ENCODE measurements around the gene BRPF1.

BRPF1 gene

GRCh38 chr3:9731206-9732079, at the start of gene BRPF1:
Gene BRPF1 (plus strand): TSS chr3:9731735. CDS start chr3:9734141, 2,406 bp downstream.
- DNase-seq (ENCODE audit: low read depth in 2 of 2), result peak; percentile 98 to 99

DNA sequence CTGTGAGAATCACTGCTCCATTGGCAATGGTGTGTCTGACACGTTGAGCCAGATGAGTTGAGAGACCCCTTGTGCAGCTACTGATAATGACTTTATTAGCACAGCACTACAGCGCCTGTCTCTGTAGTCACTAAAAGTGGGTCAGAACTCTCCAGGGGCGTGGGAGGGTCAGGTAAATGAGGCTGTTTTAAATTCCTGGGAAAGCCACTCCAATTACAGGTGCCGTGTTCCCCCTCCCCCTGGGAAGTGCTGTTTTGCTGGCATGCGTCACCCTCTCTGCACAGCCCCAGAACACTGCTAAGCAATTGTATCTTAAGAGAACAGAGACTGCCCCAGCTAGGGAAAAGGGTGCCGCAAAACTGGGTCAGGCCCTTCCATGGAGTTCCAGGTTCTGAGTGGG, 49.4 kb upstream of the BRPF1 start:
- no peak for DNase-seq (ENCODE audit: low read depth in 2 of 2)

- no peak for DNase-seq (ENCODE audit: low read depth in 2 of 2)
These were observed 48.1 kb upstream of the BRPF1 start for GRCh38 chr3:9683426-9683825.

DNA sequence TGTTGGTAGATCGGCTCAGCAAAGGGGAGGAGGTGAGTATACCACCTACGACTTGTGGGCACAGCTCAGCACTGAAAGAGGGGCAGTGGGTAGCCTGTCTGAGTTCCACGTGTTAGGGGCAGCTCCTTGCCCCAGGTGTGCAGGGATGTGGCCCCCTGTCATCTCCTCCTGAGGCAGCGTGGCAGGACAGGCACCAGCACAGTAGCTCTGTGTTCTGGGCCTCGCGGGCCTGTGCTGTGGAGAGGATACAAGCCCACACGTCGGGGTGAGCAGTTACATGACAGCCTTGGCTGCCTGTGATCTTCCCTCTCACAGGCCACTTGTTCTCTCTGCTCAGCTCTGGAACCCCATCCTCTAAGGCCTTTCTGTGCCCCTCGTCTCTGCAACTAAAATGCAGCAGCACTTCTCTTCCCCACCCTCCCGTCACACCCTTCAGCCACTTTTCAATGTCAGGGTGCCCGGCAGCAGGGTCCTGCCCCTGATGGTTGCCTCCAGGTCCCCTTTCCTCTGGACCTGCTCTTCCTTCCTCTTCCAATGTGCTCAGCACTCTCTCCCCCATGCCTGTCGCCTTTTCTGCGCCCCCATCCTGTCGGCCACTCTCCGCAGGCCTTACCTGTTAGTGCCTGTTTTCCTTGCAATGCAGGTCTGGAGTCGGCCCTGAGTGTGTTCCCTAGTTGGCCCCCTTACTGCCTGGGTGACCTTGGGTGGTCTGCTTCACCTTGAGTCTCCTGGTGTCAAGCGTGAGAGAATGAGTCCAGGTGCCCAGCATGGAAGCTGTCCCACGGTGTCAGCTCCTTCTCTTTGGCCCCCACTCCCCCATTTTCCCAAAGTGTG, 46.1 kb upstream of the BRPF1 start:
- no peak for DNase-seq (ENCODE audit: low read depth in 2 of 2)

- DNase-seq (ENCODE audit: low read depth in 2 of 2), result no peak
These were observed 45.4 kb upstream of the BRPF1 start for GRCh38 chr3:9686050-9686550.

GRCh38 chr3:9686703-9687102, 44.8 kb upstream of the BRPF1 start:
- no peak for DNase-seq (ENCODE audit: low read depth in 2 of 2)

- DNase-seq (ENCODE audit: low read depth in 2 of 2), result no peak
These were observed 44.0 kb upstream of the BRPF1 start for GRCh38 chr3:9687514-9687913.

DNA sequence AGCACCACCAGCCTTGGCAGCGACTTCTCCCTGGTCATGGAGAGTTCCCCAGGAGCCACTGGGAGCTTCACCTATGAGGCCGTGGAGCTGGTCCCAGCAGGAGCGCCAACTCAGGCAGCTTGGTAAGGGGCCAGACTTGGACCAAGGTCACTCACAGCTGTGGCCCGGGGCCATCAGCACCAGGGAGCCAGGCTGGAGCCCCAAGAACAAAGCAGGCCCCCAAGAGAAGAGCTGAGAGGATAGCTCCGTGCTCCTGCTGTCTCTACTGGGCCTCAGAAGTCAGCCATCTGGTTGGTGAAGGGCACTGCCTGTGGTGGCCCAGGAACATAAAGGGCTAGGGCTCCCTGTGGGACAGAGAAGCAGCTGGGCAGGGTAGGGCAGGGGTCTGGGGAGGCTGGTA, 42.6 kb upstream of the BRPF1 start:
- no peak for DNase-seq (ENCODE audit: low read depth in 2 of 2)

DNA sequence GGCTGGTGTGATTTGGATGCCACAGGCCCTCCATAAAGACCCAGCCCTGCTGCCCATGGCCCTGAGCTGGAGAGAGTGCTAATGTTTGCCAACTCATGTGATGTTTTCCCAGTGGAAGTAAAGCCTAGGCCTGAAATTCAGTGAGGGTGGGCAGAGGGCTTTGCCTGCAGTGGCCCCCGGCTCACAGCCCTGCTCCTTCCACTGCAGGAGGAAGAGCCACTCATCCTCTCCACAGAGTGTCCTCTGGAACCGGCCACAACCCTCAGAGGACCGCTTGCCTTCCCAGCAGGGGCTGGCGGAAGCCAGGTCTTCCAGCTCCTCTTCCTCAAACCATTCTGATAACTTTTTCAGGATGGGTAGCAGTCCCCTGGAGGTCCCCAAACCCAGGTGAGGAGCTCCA, 41.8 kb upstream of the BRPF1 start:
- DNase-seq (ENCODE audit: low read depth in 2 of 2), result no peak

GRCh38 chr3:9690451-9691450, 40.8 kb upstream of the BRPF1 start:
- no peak for DNase-seq (ENCODE audit: low read depth in 2 of 2)

DNA sequence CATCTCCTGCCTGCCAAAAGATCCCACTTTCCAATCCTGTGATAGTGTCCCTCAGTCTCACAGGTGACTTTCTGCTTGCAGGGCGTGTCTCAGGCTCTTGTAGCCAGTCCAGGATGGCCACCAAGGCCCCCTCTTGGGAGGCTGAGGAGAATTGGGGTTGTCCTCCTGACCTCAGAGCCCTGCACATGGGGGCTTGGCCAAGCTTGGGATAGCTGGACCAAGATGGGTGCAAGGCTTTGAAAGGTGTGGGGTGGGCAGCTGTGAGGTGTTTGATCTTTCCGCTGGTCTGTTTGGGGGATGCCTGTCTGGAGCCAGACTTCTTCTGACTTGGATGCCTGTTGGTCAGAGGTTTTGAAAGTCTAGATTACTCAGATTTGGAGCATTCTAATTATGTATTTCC, 39.9 kb upstream of the BRPF1 start:
- DNase-seq (ENCODE audit: low read depth in 2 of 2), result no peak

DNA sequence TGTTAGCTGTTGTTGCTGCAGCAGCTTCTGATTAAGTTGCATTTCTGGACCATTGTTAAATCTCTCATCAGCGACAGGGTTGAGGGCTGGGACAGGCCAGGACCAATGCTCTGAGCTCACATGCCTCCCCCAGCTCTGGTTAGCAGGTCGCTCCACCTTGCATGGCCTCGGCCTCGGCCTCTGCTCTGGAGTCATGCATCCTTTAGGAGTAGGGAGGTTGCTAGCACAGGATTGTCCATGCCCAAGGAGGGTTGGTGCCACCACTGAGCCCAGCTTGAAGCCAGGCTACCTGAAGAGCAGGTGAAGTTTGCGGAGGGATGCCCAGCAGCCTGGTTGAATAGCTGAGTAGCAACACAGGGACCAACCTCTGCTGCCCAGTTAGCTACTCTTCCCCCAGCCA, 39.1 kb upstream of the BRPF1 start:
- DNase-seq (ENCODE audit: low read depth in 2 of 2), result no peak

DNA sequence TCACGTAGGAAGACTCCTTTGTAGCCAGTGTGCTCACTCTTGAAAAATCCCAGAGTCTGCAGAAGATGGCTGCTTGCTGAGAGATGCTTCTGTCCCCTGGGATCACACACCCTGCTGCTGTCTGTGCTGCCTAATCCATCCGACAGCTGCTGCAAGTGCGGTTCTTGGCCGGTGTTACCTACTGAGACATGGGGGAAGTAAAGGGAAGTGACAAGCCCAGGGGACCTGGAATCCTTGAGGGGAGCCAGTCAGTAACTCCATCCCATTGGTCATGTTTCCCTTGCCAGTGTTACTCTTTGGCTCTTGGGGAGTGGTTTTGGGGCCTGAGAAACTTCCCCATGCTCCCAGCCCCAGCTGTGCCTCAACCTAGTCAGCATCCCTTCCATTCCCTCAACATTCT, 36.2 kb upstream of the BRPF1 start:
- DNase-seq (ENCODE audit: low read depth in 2 of 2), result no peak

DNA sequence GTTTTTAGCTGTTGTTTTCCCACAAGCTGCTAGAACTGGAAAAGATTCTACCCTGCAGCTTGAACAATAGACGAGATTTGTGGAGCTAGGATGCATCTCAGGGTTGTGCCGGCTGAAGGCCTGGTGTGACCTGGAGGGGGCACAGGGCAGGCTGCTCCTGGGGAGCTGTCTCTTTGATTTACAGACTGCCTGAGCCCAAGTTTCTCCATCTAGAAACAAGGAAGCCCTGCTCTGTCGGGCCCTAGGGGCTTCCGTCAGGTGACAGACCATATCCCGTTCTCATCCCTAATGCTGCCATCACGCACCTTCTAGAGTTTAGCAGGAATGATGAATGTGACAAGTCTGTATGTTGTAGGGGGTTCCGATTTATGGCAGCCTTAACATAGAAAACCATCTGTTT, 35.8 kb upstream of the BRPF1 start:
- no peak for DNase-seq (ENCODE audit: low read depth in 2 of 2)

GRCh38 chr3:9696480-9697220, 34.9 kb upstream of the BRPF1 start:
- DNase-seq (ENCODE audit: low read depth in 2 of 2), result no peak

DNA sequence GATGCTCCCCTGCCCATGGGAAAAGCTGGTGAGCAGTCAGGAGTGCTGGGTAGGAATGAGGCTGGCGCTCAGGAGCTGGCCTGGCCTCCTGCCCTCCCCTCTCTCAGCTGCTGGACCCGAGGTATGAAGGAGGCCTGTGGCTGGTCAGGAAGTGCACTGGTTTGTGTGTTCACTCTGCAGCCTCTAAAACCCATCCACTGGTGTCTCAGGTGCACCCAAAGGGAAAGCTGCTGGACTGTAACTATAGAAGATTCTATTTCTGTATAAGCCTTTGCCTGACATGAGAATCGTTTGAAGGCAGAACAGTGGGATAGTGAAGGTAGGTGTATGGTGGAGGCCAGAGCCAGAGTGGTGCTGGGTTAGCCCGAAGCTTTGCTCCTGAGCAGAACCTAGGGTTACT, 33.6 kb upstream of the BRPF1 start:
- DNase-seq (ENCODE audit: low read depth in 2 of 2), result no peak

DNA sequence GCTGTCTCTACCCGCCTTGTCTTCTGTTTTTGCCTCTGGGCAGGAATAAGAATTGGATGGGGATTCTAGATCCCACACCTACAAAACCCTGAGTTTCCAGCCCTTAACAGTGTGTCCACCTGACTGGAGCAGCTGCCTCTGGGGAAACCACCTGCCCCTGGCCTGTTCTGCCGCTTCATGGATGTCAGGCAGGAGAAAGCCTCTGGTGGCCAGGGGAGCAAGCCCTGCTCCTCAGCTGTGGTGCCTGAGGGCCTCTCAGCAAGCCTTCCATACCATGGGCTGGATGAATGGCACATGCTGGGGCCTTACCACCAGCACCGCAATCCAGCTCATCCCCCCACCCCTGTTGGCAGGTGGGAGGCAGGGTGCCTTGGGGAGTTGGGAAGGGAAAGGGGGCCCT, 33.2 kb upstream of the BRPF1 start:
- DNase-seq (ENCODE audit: low read depth in 2 of 2), result no peak

DNA sequence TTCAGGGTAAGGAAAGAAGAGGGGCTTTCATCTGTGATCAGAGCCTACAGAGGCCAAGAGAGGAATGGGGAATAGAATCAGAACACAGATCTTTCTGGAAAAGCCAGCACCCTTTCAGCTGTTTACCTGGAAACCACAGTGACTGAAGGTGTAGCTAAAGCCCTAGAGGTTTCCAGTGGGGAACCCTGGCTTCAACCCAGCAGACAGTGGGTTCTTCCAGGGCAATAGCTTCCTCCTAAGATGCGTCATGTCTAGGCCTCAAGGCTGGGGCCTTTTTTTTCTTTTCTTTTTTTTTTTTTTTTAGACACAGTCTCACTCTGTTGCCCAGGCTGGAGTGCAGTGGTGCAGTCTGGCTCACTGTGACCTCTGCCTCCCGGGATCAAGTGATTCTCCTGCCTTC, 31.0 kb upstream of the BRPF1 start:
- DNase-seq (ENCODE audit: low read depth in 2 of 2), result no peak

- no peak for DNase-seq (ENCODE audit: low read depth in 2 of 2)
These were observed 30.5 kb upstream of the BRPF1 start for GRCh38 chr3:9701006-9701405.

- no peak for DNase-seq (ENCODE audit: low read depth in 2 of 2)
These were observed 29.8 kb upstream of the BRPF1 start for GRCh38 chr3:9701711-9702110.

DNA sequence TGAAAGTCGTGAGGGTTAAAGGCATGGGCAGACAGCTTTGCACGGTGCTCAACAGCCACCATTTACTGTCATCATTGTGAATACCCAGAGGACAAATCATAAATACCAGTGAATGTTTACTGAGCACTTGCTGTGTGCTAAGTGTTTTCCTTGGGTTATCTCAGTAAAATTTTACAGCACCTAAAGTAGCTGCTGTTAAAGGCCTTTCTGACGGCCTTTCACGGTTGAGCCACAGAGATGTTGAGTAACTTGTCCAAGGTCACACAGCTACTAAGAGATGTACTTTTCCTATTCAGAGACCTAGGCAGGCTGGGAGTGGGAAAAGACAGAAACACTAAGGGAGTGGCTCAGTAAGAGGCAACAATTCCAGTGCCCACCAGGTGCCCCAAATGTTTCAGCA, 28.3 kb upstream of the BRPF1 start:
- no peak for DNase-seq (ENCODE audit: low read depth in 2 of 2)

All from stimulated activated CD8-positive, alpha-beta memory T cell treated with anti-CD3 and anti-CD28 coated beads, Interleukin-7, amount 100 ng/mL, for 1 hour (primary cell).